ENCODE measurements around the gene OR51E2.

DNA sequence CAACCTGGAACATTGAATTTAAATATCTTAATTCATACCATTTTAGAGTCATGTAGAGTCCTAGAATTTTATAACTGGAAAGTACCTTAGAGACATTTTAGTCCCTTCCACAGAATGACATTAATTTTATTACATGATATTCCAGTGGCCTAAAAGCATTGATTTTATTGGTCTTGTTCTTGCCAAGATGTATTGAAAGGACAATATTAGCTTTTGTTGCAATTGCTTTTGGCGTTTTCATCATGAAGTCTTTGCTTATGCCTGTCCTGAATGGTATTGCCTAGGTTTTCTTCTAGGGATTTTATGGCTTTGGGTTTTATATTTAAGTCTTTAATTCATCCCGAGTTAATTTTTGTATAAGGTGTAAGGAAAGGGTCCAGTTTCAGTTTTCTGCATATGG is 43.1 kb upstream of the OR51E2 start:
- TF ChIP-seq CTCF (IDR thresholded peaks at IDR 0.05) (no peak), POLR2A (IDR thresholded peaks at IDR 0.05) (no peak)
